ENCODE data around the gene LDB2. TPM values are rescaled to one million over a fixed set of nuclear protein-coding genes. Genes with fewer than 3 reads are reported as not detected.

Gene LDB2
- total and polyA plus RNA-seq, 2 experiments from 2014 or later: 48.6 to 80.1 TPM

GRCh38 chr4:16853640-16854039, 44.8 kb downstream of the LDB2 start:
- peaks cover 30% of the 10 kb centered on the region for H3K36me3 Mint-ChIP-seq (ENCODE audit: low read depth)
- H3K9me2 ChIP-seq (ENCODE audit: insufficient read depth): peaks cover 5% of the 10 kb centered on the region; the same call in 1 of the 2 replicates
- no peak overlapping the region for H3K4me3 Mint-ChIP-seq
- ATAC-seq (no peak), DNase-seq (ENCODE audit: low spot score) (no peak)
- H2AFZ ChIP-seq: no peak overlapping the region
- no peaks in the 10 kb centered on the region for H3K27me3 ChIP-seq (ENCODE audit: insufficient read depth)
- H3K4me1 ChIP-seq (ENCODE audit: insufficient read depth): peaks cover 36% of the 10 kb centered on the region
- H3K4me3 ChIP-seq: no peak overlapping the region
- no peaks in the 10 kb centered on the region for H3K27me3 Mint-ChIP-seq (ENCODE audit: insufficient read depth, low read depth, poor library complexity)
- H3K79me2 ChIP-seq (replicated peaks; ENCODE audit: insufficient read depth): peaks cover 66% of the 10 kb centered on the region
- TF ChIP-seq ZNF462 (CRISPR knock-in tag; IDR thresholded peaks at IDR 0.05): no peak
- no peak for TF ChIP-seq JUNB (IDR thresholded peaks at IDR 0.05; ENCODE audit: unreplicated experiment)
- no peak for TF ChIP-seq EZH2 (IDR thresholded peaks at IDR 0.05; ENCODE audit: low read depth, unreplicated experiment)
- no peak for TF ChIP-seq EZH2phosphoT487 (IDR thresholded peaks at IDR 0.05; ENCODE audit: unreplicated experiment)
- no peak for TF ChIP-seq CREB1 (CRISPR knock-in tag; IDR thresholded peaks at IDR 0.05; ENCODE audit: low read depth)
- no peak for TF ChIP-seq CTCF (conservative IDR thresholded peaks at IDR 0.05; ENCODE audit: low read depth in 2 of 2)
- no peak for TF ChIP-seq ZNF114 (CRISPR knock-in tag; IDR thresholded peaks at IDR 0.05)
- no peak for TF ChIP-seq STAT1 (IDR thresholded peaks at IDR 0.05; ENCODE audit: unreplicated experiment)
- TF ChIP-seq, protein P1, sequence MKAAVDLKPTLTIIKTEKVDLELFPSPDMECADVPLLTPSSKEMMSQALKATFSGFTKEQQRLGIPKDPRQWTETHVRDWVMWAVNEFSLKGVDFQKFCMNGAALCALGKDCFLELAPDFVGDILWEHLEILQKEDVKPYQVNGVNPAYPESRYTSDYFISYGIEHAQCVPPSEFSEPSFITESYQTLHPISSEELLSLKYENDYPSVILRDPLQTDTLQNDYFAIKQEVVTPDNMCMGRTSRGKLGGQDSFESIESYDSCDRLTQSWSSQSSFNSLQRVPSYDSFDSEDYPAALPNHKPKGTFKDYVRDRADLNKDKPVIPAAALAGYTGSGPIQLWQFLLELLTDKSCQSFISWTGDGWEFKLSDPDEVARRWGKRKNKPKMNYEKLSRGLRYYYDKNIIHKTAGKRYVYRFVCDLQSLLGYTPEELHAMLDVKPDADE (IDR thresholded peaks at IDR 0.05): no peak
- TF ChIP-seq POLR2AphosphoS5 (IDR thresholded peaks at IDR 0.05; ENCODE audit: low read depth): no peak
- TF ChIP-seq, protein P2, sequence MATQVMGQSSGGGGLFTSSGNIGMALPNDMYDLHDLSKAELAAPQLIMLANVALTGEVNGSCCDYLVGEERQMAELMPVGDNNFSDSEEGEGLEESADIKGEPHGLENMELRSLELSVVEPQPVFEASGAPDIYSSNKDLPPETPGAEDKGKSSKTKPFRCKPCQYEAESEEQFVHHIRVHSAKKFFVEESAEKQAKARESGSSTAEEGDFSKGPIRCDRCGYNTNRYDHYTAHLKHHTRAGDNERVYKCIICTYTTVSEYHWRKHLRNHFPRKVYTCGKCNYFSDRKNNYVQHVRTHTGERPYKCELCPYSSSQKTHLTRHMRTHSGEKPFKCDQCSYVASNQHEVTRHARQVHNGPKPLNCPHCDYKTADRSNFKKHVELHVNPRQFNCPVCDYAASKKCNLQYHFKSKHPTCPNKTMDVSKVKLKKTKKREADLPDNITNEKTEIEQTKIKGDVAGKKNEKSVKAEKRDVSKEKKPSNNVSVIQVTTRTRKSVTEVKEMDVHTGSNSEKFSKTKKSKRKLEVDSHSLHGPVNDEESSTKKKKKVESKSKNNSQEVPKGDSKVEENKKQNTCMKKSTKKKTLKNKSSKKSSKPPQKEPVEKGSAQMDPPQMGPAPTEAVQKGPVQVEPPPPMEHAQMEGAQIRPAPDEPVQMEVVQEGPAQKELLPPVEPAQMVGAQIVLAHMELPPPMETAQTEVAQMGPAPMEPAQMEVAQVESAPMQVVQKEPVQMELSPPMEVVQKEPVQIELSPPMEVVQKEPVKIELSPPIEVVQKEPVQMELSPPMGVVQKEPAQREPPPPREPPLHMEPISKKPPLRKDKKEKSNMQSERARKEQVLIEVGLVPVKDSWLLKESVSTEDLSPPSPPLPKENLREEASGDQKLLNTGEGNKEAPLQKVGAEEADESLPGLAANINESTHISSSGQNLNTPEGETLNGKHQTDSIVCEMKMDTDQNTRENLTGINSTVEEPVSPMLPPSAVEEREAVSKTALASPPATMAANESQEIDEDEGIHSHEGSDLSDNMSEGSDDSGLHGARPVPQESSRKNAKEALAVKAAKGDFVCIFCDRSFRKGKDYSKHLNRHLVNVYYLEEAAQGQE (IDR thresholded peaks at IDR 0.05; ENCODE audit: unreplicated experiment): no peak
- no peak for TF ChIP-seq ZNF331 (CRISPR knock-in tag; IDR thresholded peaks at IDR 0.05; ENCODE audit: low read depth)
- no peak for TF ChIP-seq NANOG (IDR thresholded peaks at IDR 0.05; ENCODE audit: borderline replicate concordance)
- no peaks in the 10 kb centered on the region for H3F3A ChIP-seq (replicated peaks; ENCODE audit: low read depth)
- H3K36me3 ChIP-seq (ENCODE audit: insufficient read depth): no peaks in the 10 kb centered on the region
- peaks cover 6% of the 10 kb centered on the region; the same call in 2 of the 3 replicates for H3K9me3 Mint-ChIP-seq
- no peaks in the 10 kb centered on the region for H4K20me1 ChIP-seq (replicated peaks; ENCODE audit: insufficient read depth)
- H3K4me1 Mint-ChIP-seq: peaks cover 54% of the 10 kb centered on the region
- no peak overlapping the region for H3K4me2 ChIP-seq
- H3K27ac ChIP-seq (ENCODE audit: low read depth): no peak overlapping the region
- H3K27ac Mint-ChIP-seq: no peak overlapping the region
